SK-N-SH treated with all-trans-retinoic acid at 6 μM for 48 hours (cell line): ENCODE data around the gene PPP4R1.

Experiments
- ARNTL ChIP-seq: fragments of 450-650 bp; formaldehyde crosslinking; IDR thresholded peaks from 2 replicates; pipeline ENCODE4 v1.5.0; 2020; ENCODE audit warnings: low read depth, mild to moderate bottlenecking, moderate library complexity, borderline replicate concordance
- CREB5 ChIP-seq: fragments of 250-450 bp; sonication (Bioruptor Pico); IDR thresholded peaks from 2 replicates; pipeline ENCODE4 v1.5.1; 2020; ENCODE audit warnings: low read depth, mild to moderate bottlenecking, moderate library complexity
- CSRNP3 ChIP-seq: fragments of 250-450 bp; sonication (Bioruptor Pico); IDR thresholded peaks from 2 replicates; pipeline ENCODE4 v1.5.1; 2021; ENCODE audit warnings: mild to moderate bottlenecking, moderate library complexity
- ESRRG ChIP-seq: fragments of 250-450 bp; sonication (Bioruptor Pico); IDR thresholded peaks from 2 replicates; pipeline ENCODE4 v1.6.1; 2021; ENCODE audit warnings: mild to moderate bottlenecking
- PPARA ChIP-seq: fragments of 250-450 bp; sonication (Bioruptor Pico); IDR thresholded peaks from 2 replicates; pipeline ENCODE4 v1.5.0; 2020; ENCODE audit warnings: mild to moderate bottlenecking, borderline replicate concordance
- TCF4 ChIP-seq: fragments of 250-450 bp; sonication (Bioruptor Pico); IDR thresholded peaks from 2 replicates; pipeline ENCODE4 v1.8.0; 2021; ENCODE audit warnings: mild to moderate bottlenecking, moderate library complexity, borderline replicate concordance
- ZC3H10 ChIP-seq: fragments of 250-450 bp; sonication (Bioruptor Pico); IDR thresholded peaks from 2 replicates; pipeline ENCODE4 v1.5.1; 2021; ENCODE audit warnings: mild to moderate bottlenecking, moderate library complexity
- ZFP3 ChIP-seq: fragments of 250-450 bp; sonication (Bioruptor Pico); IDR thresholded peaks from 2 replicates; pipeline ENCODE4 v1.5.0; 2020; ENCODE audit warnings: mild to moderate bottlenecking, moderate library complexity
- ZNF70 ChIP-seq: fragments of 450-650 bp; formaldehyde crosslinking; IDR thresholded peaks from 2 replicates; pipeline ENCODE4 v1.5.0; 2020; ENCODE audit warnings: mild to moderate bottlenecking, moderate library complexity
- ZNF8 ChIP-seq: fragments of 450-650 bp; formaldehyde crosslinking; IDR thresholded peaks from 2 replicates; pipeline ENCODE4 v1.5.0; 2020; ENCODE audit warnings: mild to moderate bottlenecking, moderate library complexity
- TF ChIP-seq, protein P1 (sequence below): fragments of 250-450 bp; sonication (Bioruptor Pico); IDR thresholded peaks from 2 replicates; pipeline ENCODE4 v1.8.0; 2020; ENCODE audit warnings: mild to moderate bottlenecking, moderate library complexity, borderline replicate concordance

DNA sequence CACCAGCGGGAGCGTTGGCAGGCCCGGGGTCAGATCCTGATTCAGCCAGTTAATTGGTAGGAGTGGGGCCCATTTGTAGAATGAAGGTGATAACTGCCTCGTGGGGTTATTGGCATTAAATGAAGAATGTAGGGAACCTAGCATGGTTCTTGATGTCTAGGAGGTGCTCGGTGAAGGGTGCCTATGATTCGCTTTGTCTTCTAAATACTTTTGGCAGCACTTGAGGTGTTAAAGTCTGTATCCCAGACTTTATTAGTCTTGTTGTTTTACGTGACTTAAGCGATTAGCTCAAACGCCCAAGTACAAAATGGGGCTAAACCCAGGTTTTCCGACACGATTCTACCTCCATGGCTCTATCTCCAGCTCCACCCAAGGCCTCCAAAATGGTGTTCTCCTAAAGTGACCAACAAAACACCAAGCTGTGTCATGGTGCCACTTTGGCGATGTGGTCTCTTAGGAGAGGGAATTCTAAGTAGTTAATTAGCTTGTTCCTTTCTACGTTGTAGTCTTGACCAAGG, 980 bp upstream of the PPP4R1 start:
- TF ChIP-seq ZFP3 (CRISPR knock-in tag) = no peak
- TF ChIP-seq PPARA (CRISPR knock-in tag) = no peak
- no peak for TF ChIP-seq ESRRG (CRISPR knock-in tag)
- TF ChIP-seq ARNTL (CRISPR knock-in tag) = no peak
- TF ChIP-seq ZNF70 (CRISPR knock-in tag) = no peak
- TF ChIP-seq, protein P1, sequence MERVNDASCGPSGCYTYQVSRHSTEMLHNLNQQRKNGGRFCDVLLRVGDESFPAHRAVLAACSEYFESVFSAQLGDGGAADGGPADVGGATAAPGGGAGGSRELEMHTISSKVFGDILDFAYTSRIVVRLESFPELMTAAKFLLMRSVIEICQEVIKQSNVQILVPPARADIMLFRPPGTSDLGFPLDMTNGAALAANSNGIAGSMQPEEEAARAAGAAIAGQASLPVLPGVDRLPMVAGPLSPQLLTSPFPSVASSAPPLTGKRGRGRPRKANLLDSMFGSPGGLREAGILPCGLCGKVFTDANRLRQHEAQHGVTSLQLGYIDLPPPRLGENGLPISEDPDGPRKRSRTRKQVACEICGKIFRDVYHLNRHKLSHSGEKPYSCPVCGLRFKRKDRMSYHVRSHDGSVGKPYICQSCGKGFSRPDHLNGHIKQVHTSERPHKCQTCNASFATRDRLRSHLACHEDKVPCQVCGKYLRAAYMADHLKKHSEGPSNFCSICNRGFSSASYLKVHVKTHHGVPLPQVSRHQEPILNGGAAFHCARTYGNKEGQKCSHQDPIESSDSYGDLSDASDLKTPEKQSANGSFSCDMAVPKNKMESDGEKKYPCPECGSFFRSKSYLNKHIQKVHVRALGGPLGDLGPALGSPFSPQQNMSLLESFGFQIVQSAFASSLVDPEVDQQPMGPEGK (CRISPR knock-in tag) = no peak
- TF ChIP-seq ZNF8 (CRISPR knock-in tag) = no peak
- TF ChIP-seq ZC3H10 (CRISPR knock-in tag) = no peak
- TF ChIP-seq TCF4 (CRISPR knock-in tag) = no peak
- TF ChIP-seq CSRNP3 (CRISPR knock-in tag) = no peak
- no peak for TF ChIP-seq CREB5
